GM12864 (cell line): ENCODE measurements around the gene ARV1.
"Not testable (repeated sequence)": the region's sequence is repeated elsewhere in the genome, so short reads cannot be mapped to it uniquely, and the experiment has no call there.

Experiments
- DNase-seq: peaks from one replicate; pipeline ENCODE4 v3.0.0-alpha.2; 2011; ENCODE audit warnings: low read depth
- H3K4me3 ChIP-seq: 2 replicates; pipeline ENCODE4 v1.5.1; 2011; ENCODE audit warnings: mild to moderate bottlenecking, low read depth, low read length, control low read depth
- TF ChIP-seq, protein P1 (sequence below): IDR thresholded peaks from 2 replicates; pipeline ENCODE4 v1.5.1; 2011; ENCODE audit warnings: low read depth, mild to moderate bottlenecking, moderate library complexity, low read length, control low read depth, inconsistent platforms; ENCODE audit errors: missing control alignments

The ARV1 gene

DNA sequence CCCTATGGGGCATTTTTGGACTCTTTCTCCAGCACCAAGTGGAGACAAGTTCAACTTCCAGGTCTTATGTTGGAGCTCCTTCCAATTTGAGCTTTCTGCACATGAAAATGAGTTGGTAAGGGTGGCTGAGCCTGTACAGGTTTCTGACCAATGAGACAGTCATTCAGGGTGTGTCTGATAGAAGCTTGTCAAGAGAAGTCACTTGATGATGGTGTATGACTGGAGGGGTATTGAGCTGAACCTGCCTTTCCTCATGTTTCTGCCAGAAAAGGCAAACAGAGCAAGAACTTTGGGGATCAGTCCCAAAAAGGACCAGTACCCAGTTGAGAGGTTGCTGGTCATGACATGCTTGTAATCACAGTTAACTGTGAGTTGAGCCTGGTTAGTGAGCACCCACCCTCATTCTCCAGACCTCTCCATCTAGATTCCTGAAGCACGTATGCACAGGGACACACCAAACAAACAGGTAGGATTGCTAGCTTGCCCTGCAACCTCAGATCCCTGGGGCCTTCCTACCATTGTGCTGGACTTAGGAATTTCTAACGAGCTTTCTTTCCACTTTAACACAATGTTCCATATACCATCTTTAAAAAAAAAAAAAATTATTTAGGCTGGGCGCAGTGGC is 34.6 kb downstream of the ARV1 start:
- TF ChIP-seq, protein P1, sequence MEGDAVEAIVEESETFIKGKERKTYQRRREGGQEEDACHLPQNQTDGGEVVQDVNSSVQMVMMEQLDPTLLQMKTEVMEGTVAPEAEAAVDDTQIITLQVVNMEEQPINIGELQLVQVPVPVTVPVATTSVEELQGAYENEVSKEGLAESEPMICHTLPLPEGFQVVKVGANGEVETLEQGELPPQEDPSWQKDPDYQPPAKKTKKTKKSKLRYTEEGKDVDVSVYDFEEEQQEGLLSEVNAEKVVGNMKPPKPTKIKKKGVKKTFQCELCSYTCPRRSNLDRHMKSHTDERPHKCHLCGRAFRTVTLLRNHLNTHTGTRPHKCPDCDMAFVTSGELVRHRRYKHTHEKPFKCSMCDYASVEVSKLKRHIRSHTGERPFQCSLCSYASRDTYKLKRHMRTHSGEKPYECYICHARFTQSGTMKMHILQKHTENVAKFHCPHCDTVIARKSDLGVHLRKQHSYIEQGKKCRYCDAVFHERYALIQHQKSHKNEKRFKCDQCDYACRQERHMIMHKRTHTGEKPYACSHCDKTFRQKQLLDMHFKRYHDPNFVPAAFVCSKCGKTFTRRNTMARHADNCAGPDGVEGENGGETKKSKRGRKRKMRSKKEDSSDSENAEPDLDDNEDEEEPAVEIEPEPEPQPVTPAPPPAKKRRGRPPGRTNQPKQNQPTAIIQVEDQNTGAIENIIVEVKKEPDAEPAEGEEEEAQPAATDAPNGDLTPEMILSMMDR: no peak
- no peak overlapping the region for H3K4me3 ChIP-seq
- no peak for DNase-seq

DNA sequence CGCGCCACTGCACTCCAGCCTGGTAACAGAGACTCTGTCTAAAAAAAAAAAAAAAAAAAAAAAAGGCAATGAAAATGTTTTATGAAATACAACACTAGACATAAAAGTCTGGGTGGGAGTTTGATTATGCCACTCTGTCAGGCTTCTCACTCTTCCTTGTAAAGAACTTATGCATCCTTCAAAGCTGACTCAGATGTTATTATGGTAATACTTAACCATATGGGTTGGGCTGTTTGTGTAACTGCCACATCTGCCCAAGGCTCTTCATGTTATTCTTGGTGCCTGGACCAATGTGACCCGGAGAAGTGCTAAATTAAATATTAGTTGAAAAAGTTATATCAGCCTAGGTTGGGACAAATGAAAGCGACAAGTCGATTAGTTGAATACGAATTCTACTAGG is 37.3 kb downstream of the ARV1 start:
- no peak overlapping the region for H3K4me3 ChIP-seq
- TF ChIP-seq, protein P1: no peak
- no peak for DNase-seq

DNA sequence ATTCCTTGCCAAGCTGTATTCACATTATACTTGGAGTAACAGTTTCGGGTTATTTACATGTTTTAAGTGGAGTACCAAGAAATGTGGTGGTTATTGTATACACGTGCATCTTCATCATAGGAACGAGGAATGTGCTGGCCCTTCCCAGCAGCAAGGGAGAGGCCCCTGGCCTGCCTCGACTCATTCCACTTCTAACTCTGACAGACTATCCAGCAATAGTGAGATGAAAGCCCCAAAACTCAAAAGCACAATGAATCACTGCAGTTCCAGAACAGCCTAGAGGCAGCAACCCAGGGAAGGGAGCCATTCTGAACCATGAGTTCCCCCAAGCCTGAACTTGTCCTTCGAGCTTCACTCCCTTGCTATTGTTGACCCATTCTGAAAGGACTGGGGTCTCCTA is 38.1 kb downstream of the ARV1 start:
- TF ChIP-seq, protein P1: no peak
- DNase-seq: no peak
- no peak overlapping the region for H3K4me3 ChIP-seq

DNA sequence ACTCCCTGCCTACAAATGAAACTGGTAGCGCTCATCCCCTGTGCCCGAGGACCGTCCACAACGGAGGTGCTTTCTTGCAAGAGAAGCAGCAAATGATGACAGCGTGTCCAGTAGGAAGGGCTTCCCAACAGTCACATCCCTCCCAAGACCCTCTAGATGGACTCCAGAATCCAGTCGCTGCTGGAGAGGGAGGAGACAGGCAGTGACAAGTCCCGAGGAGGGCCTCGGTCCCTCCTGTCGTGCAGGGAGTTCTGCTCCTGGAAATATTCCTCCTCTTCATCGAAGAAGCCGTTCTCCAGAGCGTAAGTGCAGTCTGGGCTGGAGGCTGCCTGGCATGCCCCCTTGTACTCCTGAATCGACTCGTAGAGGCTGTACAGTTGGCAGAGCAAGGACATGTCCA is 40.8 kb downstream of the ARV1 start:
- no peak for DNase-seq
- no peak overlapping the region for H3K4me3 ChIP-seq
- TF ChIP-seq, protein P1: no peak

DNA sequence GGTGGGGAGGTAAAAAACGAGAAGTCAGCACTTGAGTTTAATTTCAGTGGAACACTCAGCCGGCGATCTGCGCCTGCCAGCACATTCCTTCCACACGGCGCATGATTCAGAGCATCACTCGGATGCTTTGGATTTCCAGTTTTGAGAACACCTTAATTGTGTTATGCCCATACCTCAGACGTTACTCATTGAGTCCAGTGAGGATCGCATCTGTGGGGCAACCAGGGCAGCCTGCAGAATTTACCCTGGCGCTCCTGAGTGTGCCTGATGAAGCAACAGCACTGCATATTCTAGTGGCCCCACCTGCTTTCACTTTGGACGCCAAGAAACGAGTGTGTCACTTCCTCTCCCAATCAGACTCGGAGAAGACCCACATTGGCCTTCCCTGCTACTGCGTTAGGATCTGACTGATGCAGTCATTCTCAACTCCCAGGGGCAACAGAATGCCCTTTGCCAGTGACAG is 41.3 kb downstream of the ARV1 start:
- TF ChIP-seq, protein P1: no peak
- DNase-seq: no peak
- H3K4me3 ChIP-seq: no peak overlapping the region

DNA sequence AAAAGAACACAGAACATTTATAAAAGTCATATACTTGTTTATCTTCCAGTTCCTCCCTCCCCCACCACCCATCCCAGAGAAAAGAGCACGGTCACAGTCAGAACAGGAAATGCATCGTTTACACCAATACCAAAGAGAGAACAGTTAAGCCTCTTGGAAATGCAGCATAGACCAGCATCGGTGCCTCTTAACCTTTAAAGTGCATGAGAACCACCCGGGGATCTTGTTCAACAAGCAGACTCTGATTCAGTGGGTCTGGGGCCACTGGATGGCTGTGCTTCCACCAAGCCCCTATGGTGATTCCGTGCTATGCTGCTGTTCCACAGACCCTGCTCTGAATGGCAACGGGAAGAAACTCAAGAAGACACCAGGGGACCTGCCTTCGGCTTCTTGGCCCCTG is 41.9 kb downstream of the ARV1 start:
- H3K4me3 ChIP-seq: no peak overlapping the region
- DNase-seq: no peak

DNA sequence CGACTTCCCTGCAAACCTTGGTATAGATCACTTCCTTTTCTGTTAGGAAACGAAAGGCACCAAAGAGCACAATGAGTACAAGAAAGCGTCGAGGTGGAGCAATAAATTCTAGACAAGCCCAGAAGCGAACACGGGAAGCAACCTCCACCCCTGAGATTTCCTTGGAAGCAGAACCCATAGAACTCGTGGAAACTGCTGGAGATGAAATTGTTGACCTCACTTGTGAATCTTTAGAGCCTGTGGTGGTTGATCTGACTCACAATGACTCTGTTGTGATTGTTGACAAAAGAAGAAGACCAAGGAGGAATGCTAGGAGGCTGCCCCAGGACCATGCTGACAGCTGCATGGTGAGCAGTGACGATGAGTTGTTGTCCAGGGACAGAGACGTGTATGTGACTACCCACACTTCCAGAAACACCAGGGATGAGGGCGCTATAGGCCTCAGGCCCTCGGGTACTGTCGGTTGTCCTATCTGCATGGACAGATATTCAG is 42.7 kb downstream of the ARV1 start:
- H3K4me3 ChIP-seq: no peak overlapping the region
- DNase-seq: no peak
- TF ChIP-seq, protein P1: no peak

More for the DNA sequence above, 41.9 kb downstream of the ARV1 start:
- TF ChIP-seq, protein P1: no peak

DNA sequence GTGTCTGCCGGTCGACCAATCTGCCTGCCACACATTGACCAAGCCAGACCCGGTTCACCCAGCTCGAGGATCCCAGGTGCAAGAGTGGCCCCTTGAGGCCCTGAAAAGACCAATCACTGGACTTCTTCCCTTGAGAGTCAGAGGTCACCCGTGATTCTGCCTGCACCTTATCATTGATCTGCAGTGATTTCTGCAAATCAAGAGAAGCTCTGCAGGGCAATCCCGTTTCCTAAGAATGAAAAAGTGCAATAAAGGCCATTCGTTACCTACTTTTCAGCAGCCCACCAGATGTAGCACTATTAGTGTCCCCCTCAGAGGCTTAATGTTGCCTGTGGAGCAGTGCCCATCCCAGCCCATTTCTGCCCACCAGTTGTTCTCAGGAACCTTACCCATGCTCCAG is 43.6 kb downstream of the ARV1 start:
- H3K4me3 ChIP-seq, DNase-seq: not testable (repeated sequence)
